Smooth muscle cell (in vitro differentiated cells): ENCODE results near the gene EPB41L1. TPM values are rescaled to one million over a fixed set of nuclear protein-coding genes. Genes with fewer than 3 reads are reported as not detected.

Source experiments
- DNase-seq: peaks from one replicate; lab custom pipeline; 2025; ENCODE audit not compliant: unreplicated experiment; lab: John Stamatoyannopoulos, UW
- H2AFZ ChIP-seq: fragments of 200-600 bp; sonication (generic); 2 replicates; pipeline ENCODE4 v1.6.0; 2016; ENCODE audit warnings: antibody characterized with exemption, low read depth, mild to moderate bottlenecking
- H3F3A ChIP-seq: fragments of 200-600 bp; sonication (generic); 2 replicates; pipeline ENCODE4 v1.6.0; 2017; ENCODE audit warnings: antibody characterized with exemption, low read depth
- H3K27ac ChIP-seq: fragments of 200-600 bp; sonication (generic); 2 replicates; pipeline ENCODE4 v1.5.1; 2016; ENCODE audit warnings: low read depth, mild to moderate bottlenecking
- H3K27me3 ChIP-seq: fragments of 200-600 bp; sonication (generic); 2 replicates; pipeline ENCODE4 v1.6.1; 2016; ENCODE audit warnings: low read depth, mild to moderate bottlenecking
- H3K36me3 ChIP-seq: fragments of 200-600 bp; sonication (generic); 2 replicates; pipeline ENCODE4 v1.5.1; 2016; ENCODE audit warnings: low read depth
- H3K4me1 ChIP-seq: fragments of 200-600 bp; sonication (generic); 2 replicates; pipeline ENCODE4 v1.5.1; 2016; ENCODE audit warnings: low read depth
- H3K4me2 ChIP-seq: fragments of 200-600 bp; sonication (generic); 2 replicates; pipeline ENCODE4 v1.6.0; 2016; ENCODE audit warnings: mild to moderate bottlenecking
- H3K4me3 ChIP-seq: fragments of 200-600 bp; sonication (generic); 2 replicates; pipeline ENCODE4 v1.5.1; 2016; ENCODE audit warnings: mild to moderate bottlenecking
- H3K79me2 ChIP-seq: fragments of 200-600 bp; sonication (generic); 2 replicates; pipeline ENCODE4 v1.6.0; 2016; ENCODE audit warnings: low read depth, mild to moderate bottlenecking
- H3K9ac ChIP-seq: fragments of 200-600 bp; sonication (generic); 2 replicates; pipeline ENCODE4 v1.6.0; 2016; ENCODE audit warnings: low read depth
- H3K9me3 ChIP-seq: fragments of 200-600 bp; sonication (generic); replicated peaks from 2 replicates; pipeline ENCODE4 v1.5.1; 2016; ENCODE audit warnings: low read depth
- H4K20me1 ChIP-seq: fragments of 200-600 bp; sonication (generic); 2 replicates; pipeline ENCODE4 v1.6.0; 2016; ENCODE audit warnings: low read depth
- CTCF ChIP-seq: fragments of 200-600 bp; sonication (generic); IDR thresholded peaks from 2 replicates; pipeline ENCODE4 v1.5.1; 2017; ENCODE audit warnings: borderline replicate concordance, mild to moderate bottlenecking, antibody characterized with exemption; ENCODE audit not compliant: insufficient read depth, poor library complexity, severe bottlenecking
- WGBS: methylation state at CpG from one replicate; pipeline ENCODE4 v1.1.7; 2016; ENCODE audit warnings: low lambda C conversion rate; 5-methylcytosine and 5-hydroxymethylcytosine counted together
- polyA plus RNA-seq: library from polyadenylated mRNA; unstranded; fragments of >200 nt; fragmentation: Nextera tagmentation; extraction: Ambion mirVana; gene quantifications from 2 replicates; pipeline ENCODE4 v1.2.1, GENCODE V29; 2016
- total RNA-seq: library from RNA; depleted of rRNA; stranded (reverse); fragments of >200 nt; gene quantifications from 2 replicates; pipeline ENCODE4 v1.2.3, GENCODE V29; 2014

Gene EPB41L1
- total and polyA plus RNA-seq, 2 experiments from 2014 or later, result 14.8 to 18.0 TPM

- H2AFZ ChIP-seq, result no peak overlapping the region
- no peaks in the 10 kb centered on the region for H3K4me1 ChIP-seq
- H3K79me2 ChIP-seq, result no peaks in the 10 kb centered on the region
- no peaks in the 10 kb centered on the region for H3K9me3 ChIP-seq
- no peak overlapping the region for H3K9ac ChIP-seq
- no peak for TF ChIP-seq CTCF
- 72% methylated on average over 6 of the region's 6 CpGs for WGBS
- no peak overlapping the region for H3K27ac ChIP-seq
- no peak overlapping the region for H3K4me2 ChIP-seq
- H3F3A ChIP-seq, result no peaks in the 10 kb centered on the region
- no peak for DNase-seq
- no peaks in the 10 kb centered on the region for H3K36me3 ChIP-seq
- H3K27me3 ChIP-seq, result no peaks in the 10 kb centered on the region
- no peak overlapping the region for H3K4me3 ChIP-seq
- H4K20me1 ChIP-seq, result no peaks in the 10 kb centered on the region
These were observed 42.4 kb upstream of the EPB41L1 start for GRCh38 chr20:36112112-36112511.

GRCh38 chr20:36113036-36113435, 41.5 kb upstream of the EPB41L1 start:
- no peaks in the 10 kb centered on the region for H3K4me1 ChIP-seq
- no peak overlapping the region for H3K4me3 ChIP-seq
- WGBS, result 96% methylated on average over 5 of the region's 5 CpGs
- H3F3A ChIP-seq, result no peaks in the 10 kb centered on the region
- TF ChIP-seq CTCF, result no peak
- no peaks in the 10 kb centered on the region for H3K79me2 ChIP-seq
- no peak overlapping the region for H3K9ac ChIP-seq
- H3K4me2 ChIP-seq, result no peak overlapping the region
- no peaks in the 10 kb centered on the region for H3K9me3 ChIP-seq
- H3K36me3 ChIP-seq, result no peaks in the 10 kb centered on the region
- H4K20me1 ChIP-seq, result no peaks in the 10 kb centered on the region
- H3K27ac ChIP-seq, result no peak overlapping the region
- no peaks in the 10 kb centered on the region for H3K27me3 ChIP-seq
- H2AFZ ChIP-seq, result no peak overlapping the region
- DNase-seq, result no peak

- Histone ChIP-seq H3K27ac (no peak overlapping the region), H3K79me2 (no peaks in the 10 kb centered on the region), H3K4me2 (no peak overlapping the region), H3F3A (no peaks in the 10 kb centered on the region), H3K27me3 (no peaks in the 10 kb centered on the region), H3K4me3 (no peak overlapping the region), H3K4me1 (no peaks in the 10 kb centered on the region), H3K9ac (no peak overlapping the region), H4K20me1 (no peaks in the 10 kb centered on the region), H3K9me3 (no peaks in the 10 kb centered on the region), H3K36me3 (no peaks in the 10 kb centered on the region), H2AFZ (no peak overlapping the region)
- TF ChIP-seq CTCF, result no peak
- no peak for DNase-seq
- 55% methylated on average over 13 of the region's 13 CpGs for WGBS
These were observed 40.8 kb upstream of the EPB41L1 start for GRCh38 chr20:36113566-36114250.

GRCh38 chr20:36114707-36115106, 39.8 kb upstream of the EPB41L1 start:
- Histone ChIP-seq H3K4me3 (no peak overlapping the region), H3F3A (no peaks in the 10 kb centered on the region), H3K27ac (no peak overlapping the region), H3K4me2 (no peak overlapping the region), H3K36me3 (no peaks in the 10 kb centered on the region), H4K20me1 (no peaks in the 10 kb centered on the region), H3K27me3 (no peaks in the 10 kb centered on the region), H2AFZ (no peak overlapping the region), H3K9ac (no peak overlapping the region), H3K9me3 (no peaks in the 10 kb centered on the region), H3K79me2 (no peaks in the 10 kb centered on the region), H3K4me1 (no peaks in the 10 kb centered on the region)
- DNase-seq, result no peak
- WGBS, result 89% methylated on average over 3 of the region's 3 CpGs
- no peak for TF ChIP-seq CTCF
